HG03025 (cell line): ENCODE measurements around the gene PLEK2.
"Not testable (repeated sequence)": the region's sequence is repeated elsewhere in the genome, so short reads cannot be mapped to it uniquely, and the experiment has no call there.

Source experiments
- ATAC-seq: cut with Tn5 transposase; IDR thresholded peaks from one replicate; pipeline ENCODE4 v1.9.1; 2021; ENCODE audit warnings: mild to moderate bottlenecking, moderate library complexity; ENCODE audit not compliant: unreplicated experiment, low FRiP score

The PLEK2 gene

DNA sequence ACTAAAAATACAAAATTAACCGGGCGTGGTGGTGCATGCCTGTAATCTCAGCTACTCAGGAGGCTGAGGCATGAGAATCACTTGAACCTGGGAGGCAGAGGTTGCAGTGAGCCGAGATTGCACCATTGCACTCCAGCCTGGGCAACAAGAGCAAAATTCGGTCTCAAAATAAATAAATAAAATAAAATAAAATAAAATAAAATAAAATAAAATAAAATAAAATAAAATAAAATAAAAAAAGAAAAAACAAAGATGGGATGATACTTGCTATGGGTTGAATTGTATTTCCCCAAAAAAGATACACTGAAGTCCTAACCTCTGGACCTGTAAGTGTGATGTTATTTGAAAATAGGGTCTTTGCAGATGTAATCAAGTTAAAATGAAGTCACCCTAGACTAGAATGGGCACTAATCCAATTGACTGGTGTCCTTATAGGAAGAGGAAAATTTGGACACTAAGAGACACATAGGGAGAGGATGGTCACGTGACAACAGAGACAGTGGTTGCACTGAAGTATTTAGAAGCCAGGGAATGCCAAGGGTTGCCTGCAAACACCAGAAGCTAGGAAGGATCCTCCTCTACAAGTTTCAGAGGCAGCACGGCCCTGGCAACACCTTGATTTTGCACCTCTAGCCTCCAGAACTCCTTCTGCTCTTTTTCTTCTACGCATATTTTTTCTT, 3.7 kb downstream of the PLEK2 start:
- ATAC-seq, result not testable (repeated sequence)

DNA sequence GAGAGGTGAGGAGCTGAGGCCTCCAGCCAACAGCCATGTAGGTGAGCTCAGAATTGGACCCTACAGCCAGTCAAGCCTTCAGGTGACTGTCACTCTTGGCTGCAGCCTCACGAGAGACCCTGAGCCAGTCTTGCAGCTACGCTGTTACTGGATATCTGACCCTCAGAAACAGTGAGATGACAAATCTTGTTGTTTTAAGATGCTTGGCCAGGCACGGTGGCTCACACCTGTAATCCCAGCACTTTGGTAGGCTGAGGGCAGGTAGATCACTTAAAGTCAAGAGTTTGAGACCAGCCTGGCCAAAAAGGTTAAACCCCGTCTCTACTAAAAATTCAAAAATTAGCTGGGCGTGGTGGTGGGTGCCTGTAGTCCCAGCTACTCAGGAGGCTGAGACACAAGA, 6.2 kb downstream of the PLEK2 start:
- ATAC-seq, result no peak

DNA sequence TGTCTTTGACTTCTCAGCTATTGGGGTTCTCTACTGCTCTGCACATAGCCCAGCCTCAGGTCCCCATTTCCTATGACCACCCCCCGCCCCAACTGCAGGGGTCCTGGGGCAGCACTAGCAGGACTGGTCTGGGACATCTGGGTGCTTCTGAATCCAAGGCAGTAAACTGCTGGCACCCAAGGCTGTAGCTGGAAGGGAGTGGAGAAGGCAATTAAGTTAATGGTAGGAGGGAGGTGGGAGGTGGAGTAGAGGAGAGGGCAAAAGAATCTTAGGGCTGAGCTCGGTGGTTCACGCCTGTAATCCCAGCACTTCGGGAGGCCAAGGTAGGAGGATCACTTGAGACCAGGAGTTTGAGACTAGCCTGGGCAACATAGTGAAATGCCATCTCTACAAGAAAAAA, 11.5 kb downstream of the PLEK2 start:
- ATAC-seq, result no peak

DNA sequence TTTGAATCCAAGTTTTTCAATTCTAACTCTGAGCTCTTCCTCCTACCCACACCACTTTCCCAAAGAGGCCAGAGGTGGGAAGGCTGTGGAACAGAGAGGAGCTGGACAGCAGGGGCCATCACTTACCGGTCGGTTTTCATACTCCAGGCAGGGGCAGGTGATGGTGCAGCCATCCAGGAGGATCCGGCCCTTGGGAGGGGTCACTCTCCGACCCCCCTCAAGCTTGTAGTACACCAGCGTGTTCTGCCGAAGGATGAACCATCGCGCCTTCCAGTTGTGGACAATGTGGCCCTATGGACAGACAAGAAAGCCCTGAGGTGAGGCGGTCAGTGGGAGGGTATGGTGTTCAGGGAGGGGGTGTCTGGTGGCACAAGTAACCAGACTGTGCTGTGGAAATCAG, 14.4 kb downstream of the PLEK2 start:
- ATAC-seq, result no peak

DNA sequence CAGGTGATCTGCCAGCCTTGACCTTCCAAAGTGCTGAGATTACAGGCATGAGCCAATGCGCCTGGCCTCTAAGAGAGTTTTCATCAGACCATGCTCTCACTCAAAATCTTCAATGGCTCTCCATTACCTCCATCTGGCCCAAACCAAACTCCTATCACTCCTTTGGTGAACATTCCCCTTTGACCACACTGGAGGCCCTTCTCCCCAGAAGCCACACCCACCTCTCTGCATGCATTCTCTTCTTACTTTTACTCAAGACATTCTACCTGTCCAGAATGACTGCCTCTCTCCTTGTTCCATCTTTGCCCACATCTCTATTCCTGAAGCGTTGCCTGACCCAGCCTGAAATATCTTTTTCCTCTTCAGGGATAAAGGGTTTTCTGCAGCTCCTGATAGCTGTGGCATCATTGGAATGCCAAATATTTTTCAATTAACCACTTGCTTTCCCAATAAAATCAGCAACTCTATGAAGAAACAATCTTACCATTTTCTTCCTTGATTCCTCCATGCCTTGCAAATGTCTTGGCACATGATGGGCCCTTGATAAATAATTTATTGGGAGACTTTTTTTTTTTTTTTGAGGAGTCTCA, 15.5 kb downstream of the PLEK2 start:
- no peak for ATAC-seq

DNA sequence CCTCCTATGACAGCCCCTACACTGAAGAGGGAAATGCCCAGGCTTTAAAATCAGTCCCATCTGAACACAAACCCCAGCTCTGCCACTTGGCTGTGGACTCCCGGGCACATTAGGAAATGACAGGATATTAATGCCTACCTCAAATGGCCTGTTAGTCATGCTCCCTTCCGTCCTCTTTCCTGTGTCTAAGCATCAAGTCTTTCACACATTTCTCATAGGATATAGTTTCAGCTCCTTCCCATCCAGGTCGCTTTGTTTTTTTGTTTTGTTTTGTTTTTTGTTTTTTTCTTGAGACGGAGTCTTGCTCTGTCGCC, 16.1 kb downstream of the PLEK2 start:
- ATAC-seq, result no peak

DNA sequence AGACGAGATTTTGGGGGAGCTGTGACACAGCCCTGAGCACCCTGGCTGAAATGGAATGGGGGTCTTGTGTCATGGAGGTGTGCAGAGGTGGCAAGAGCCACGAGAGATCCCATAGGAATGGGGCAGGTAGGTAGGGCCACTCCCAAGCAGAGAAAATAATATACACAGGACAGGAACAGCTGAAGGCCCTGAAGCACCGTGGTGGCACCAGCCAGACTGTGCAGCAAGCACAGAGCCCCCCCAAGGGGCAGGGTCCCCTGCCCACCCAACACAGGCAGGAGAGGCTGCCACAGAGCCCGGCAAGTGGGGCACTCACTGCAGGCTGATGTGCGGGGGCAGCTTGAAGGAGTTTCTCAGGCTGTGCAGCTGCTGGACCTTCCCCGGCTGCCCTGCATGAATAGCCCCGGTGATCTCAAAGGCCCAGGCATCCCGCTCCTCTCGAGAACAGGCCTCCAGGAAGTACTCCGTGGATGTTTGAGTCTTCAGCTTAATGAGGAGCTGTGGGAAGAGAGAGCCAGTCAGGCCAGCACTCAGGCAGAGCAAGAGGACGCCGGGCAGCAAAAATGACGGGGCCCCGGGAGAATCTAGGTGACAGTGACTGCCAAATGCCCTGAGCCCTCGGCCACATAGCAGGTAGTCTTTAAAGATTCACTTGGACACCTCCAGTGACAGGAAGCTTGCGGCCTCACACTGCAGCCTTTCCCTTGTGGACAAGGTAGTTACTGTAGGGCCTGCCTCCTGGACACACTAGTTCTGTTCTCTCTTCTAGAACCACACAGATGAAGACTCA, 16.7 kb downstream of the PLEK2 start:
- ATAC-seq, result no peak

DNA sequence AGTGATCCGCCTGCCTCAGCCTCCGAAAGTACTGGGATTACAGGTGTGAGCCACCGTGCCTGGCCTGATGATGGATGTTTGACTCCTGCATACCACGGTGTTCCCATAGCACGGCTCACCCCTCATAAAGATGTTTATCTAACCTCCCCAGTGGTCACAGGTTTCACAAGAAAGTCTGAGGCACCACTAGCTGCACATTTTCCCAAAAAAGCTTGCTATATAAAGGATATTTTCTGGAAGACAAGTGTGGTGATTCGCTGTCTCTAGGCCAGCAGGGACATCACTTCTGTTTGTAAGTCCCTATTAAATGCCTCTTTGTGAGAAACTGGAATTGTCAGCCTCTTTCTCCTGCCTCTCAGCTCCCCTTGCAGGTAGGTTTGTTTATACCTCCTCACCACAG, 18.3 kb downstream of the PLEK2 start:
- no peak for ATAC-seq

DNA sequence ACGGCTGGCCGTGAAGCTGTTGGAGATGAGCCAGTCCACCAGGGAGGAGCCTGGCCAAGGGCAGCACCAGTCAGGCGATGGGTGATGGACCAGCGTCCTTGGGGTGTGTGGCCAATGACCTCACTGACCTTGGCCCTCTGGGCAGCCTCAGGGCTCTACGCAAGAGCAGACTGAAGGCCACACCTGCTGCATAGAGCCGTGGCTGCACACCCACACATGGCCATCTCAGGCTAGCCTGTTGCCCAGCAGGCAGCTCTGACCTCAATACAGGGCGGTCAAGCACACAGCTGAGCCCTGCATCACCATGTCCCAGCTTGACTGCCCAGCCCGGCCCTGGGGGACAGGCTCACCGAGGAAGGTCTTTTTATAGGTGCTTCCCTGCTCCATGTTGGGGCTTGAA, 19.2 kb downstream of the PLEK2 start:
- no peak for ATAC-seq

DNA sequence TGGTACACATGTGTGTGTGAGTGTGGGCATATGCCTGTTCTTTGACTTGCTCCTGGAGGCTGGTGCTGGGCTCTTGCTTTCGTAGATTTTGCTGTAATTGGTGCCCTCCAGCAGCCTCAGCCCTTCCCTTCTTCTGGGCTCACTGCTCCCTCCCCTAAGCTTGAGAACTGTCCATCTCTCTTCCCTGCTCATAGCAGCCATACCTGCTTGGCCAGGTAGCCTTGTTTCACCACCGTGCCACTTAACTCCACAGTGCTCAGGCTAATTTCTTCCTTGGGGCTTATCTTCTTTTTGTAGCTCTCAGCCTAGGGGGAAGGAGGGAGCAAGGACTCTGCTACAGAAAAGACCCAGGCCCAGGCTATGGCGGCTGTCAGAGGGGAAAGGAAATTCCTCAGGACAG, 19.8 kb downstream of the PLEK2 start:
- ATAC-seq, result no peak

DNA sequence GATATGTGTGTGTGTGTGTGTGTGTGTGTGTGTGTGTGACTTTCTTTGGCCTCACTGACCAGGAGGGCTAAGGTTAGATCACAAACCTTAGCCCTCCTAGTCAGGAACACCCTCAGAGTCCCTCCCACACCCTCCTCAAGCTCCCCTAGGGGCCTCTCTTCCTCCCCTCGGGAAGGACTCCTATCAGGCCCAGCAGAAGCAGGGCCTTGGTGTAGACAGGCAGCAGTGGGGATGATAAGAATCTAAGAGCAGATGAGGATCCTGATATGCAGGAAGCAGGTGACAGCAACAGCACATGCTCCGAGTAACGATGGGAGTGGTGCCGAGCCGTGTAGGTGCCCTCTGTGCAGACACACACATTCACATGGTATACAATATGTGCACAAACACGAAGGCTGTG, 20.7 kb downstream of the PLEK2 start:
- no peak for ATAC-seq

DNA sequence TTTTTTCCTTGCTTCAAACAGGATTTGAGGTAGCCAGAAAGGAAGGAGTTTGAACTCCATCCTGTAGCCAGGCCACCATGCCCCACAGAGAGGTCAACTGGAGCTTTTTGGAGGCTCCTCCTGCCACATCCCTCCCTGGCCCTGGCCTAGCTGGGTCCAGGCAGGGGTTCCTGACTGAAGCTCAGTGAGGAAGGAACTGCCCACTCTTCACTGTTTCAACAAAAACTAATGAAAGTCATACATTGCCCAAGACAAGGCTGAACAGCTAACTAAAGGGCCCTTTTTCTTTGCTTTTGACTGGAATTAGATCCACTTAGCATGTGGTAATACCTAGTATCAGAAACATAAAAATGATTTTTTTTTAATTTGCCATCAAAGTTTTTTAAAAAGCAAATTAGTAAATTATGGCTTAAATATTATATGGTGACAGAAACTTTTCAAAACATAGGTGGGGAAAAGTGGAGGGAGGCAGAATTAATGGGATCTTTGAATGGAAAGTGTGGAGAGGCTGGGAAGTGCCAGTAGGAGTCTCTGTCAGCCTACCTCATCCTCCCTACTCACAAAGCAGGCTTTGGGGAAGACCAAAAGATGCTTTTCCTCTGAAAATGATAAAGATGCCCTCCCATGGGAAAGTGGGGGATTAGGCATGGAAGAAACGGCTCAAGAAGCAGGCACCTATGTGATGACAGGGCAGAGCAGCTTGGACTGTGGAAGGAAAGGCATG, 22.0 kb downstream of the PLEK2 start:
- no peak for ATAC-seq

DNA sequence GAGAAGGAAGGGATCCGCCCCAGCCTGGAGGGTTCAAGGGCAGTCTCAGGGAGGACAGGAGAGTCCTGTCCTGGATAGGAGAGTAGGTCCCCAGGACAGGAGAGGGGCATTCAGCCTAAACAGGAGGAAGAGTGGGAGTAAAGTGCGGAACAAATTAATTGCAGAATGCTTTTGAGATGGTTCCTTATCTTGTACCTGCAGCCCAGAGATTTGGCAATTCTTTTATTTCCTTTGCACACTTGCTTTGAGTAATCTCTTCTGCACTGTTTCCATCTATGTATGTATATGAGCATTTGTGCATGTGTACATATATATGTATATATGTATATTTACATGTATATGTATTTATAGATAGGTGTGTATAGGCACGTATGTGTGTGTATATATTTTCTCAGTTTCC, 22.7 kb downstream of the PLEK2 start:
- ATAC-seq, result no peak

DNA sequence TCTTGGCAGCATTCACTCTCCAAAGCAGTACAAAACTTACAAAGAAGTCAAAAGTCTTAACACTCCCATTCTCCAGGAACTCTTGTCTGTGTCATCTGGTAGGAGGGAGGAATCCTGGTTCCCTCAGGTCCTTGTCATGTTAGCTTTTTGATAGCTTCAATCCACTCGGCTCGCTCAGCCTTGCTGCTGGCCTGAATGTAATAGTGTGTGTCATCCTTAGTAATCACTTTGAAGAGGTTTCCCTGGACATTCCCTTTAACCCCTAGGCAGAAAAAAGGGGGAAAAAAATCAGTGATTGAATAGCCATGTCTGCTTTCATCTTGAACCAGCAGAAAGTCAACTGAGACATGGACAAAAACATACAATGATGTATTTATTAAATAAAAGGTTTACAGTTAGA, 24.8 kb downstream of the PLEK2 start:
- ATAC-seq, result no peak

DNA sequence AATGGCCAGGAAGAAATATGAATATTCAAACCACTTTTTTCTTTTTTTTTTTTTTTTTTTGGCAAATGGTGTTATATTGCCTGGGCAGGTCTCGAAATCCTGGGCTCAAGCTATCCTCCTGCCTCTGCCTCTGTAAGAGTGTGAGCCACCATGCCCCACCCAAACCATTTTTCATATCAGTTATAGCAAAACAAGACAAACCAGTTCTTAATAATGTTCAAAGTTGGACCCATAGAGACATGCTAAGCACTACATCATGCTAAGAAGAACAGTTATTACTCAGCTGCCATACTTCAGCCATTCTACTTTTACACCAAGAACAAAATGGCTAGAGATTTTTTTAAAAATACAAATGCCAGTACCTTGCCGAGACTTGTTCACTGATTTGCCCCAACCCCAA, 26.3 kb downstream of the PLEK2 start:
- no peak for ATAC-seq

DNA sequence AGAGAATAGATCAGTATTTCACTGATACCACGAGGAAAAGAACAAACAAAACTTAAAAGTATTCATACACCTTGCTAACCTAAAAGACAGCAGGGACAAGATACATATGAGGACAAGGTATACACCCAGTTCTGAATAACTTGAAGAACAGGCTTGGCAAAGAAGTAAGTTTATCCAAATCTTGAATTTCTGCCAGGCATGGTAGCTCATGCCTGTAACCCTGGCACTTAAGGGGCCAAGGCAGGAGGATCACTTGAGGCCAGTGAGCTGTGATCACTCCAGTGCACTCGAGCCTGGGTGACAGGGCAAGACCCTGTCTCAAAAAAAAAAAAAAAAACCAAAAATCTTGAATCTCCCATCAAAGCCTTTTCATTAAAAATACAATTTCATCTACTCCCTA, 26.8 kb downstream of the PLEK2 start:
- no peak for ATAC-seq

DNA sequence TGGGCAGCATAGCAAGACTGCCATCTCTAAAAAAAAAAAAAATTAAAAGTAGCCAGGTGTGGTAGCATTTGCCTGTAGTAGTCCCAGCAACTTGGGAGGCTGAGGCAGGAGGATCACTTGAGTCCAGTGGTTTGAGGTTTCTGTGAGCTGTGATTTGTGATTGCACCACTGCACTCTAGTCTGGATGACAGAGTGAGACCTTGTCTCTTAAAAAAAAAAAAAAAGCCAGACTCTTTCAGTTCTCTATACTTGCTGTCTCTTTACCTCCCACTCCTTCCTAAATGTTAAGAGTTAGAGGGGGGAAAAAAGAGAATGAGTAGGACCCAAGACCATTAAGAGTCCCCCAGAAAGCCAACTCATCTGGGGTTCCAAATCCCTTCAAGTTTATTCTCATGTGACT, 34.0 kb downstream of the PLEK2 start:
- ATAC-seq, result no peak

DNA sequence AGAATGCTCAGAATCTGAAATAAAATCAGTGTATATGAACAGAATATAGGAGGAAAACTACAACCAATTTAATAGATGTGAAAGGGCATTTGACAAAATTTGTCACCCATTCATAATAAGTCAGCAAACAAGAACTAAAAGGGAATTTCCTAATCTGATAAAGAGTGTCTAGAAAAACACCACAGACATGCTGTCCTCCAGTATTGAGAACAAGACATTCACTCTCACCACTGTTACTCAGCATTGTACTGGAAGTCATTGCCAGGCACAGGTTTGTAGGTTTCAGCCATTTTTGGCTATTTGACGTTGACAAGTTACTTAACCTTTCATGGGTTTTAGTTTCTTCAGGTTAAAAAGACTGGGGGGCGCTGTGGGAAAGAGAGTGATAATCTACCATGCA, 38.6 kb downstream of the PLEK2 start:
- ATAC-seq, result no peak

DNA sequence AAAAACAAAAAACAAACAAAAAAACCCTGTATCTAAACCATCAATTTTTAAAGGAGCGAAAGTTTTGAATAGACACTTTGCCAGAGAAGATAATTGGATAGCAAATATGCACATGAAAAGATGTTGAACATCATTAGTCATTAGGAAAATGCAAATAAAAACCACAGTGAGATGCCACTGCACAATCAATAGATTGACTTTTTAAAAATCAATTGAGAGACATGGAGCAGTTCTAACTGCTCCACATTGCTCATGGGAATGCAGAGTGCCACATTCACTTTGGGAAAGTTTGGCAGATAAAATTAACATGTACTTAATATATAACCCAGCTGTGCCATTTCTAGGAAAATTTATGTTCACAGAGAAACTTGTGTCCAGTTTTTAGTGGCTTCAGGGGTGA, 39.1 kb downstream of the PLEK2 start:
- ATAC-seq, result no peak

DNA sequence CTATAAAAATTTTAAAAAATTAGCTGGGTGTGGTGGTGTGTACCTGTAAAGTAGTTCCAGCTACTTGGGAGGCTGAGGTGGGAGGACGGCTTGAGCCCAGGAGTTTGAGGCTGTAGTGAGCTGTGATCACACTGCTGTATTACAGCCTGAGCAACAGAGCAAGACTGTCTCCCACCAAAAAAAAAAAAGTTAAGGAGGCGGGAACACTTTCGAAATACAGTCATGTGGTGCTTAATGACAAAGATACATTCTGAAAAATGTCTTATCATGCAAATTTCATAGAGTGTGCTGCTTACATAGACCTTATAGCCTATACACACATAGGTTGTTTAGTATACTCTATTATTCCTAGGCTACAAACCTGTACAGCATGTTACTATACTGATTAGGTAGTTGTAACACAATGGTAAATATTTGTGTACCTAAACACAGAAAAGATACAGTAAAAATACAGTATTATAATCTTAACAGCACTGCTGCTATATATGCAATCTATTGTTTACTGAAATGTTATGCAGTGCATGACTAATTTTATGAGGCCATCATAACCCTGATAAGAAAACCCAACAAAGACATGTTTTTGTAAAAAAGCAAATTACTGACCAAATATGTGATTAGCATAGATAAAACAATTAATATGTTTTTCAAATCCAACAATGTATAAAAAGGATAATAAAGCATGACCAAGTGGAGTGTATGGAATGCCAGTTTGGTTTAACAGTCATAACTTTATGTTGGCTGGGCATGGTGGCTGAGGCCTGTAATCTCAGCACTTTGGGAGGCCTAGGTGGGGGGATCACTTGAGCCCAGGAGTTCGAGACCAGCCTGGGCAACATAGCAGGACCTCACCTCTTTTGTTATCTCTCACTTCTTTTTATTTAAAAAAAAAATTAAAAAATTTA, 40.5 kb downstream of the PLEK2 start:
- ATAC-seq, result no peak
